ENCODE data around the gene KCNN3. TPM values are rescaled to one million over a fixed set of nuclear protein-coding genes. Genes with fewer than 3 reads are reported as not detected.

The KCNN3 gene
- total and polyA plus RNA-seq, 4 donors: 0.08 to 4.7 (median 1.8) TPM

DNA sequence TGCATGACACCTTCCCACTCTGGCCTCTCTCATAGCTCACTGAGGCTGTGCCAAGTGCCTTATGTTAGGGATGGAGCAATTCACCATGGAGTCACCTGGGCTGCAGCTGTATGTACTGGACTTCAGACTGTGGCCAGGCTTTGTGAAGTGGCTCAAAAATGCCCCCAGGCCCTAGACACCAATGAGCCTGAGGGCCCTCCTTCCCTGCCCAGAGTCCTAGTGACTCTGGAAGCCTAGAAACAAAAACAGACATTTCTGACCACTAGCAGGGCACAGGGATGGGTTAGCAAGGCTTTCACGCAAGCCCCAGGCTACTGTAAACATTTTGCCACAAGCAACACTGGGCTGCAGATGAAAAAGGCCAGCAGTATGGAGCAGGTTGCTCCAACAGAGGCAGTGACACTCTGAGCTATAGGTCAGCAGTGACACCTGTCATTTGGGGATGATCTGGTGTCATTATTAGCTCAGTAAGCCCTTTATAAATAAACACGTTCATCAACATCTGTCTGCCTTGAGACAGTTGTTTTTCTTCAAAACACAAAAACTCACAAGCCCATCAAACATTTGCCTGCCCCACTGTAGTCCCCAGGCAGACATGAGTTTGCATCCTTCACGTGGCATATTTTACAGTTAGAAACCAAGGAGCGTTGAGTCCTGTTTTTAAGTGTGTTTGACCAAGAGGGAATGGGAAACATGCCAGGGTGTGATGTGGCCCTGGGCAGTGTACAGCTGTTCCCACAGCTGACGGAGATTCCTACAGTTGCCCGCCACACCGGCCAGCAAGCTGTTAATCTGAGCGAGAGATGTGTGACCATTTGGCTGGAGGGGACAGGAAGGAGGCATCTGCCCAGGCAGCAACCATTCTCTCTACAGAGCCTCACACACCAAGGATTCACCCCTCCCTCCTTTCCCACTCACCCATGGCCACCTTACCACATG is 66.8 kb downstream of the KCNN3 start:
- no peaks in the 10 kb centered on the region for H3K36me3 ChIP-seq (ENCODE audit: control insufficient read depth in 1 of 2, insufficient read depth in 2 of 2, low read length in 1 of 2)
- no peak overlapping the region for H3K4me3 ChIP-seq (ENCODE audit: low read length in 2 of 2)
- ATAC-seq (ENCODE audit: low FRiP score) (no peak), DNase-seq (no peak)
- WGBS, 2 donors: 32 to 35% methylated on average over 8 of the region's 8 CpGs
- intact Hi-C loops (cut with DNase I): no loop called here
- no peaks in the 10 kb centered on the region for H3K9me3 ChIP-seq (ENCODE audit: control insufficient read depth, low read length)
- H3K27ac ChIP-seq (ENCODE audit: low read depth in 1 of 2, low read length in 2 of 2): no peak overlapping the region
- H3K4me1 ChIP-seq (ENCODE audit: control insufficient read depth in 1 of 2, insufficient read depth in 2 of 2, low read length in 2 of 2): no peaks in the 10 kb centered on the region
- H3K27me3 ChIP-seq (ENCODE audit: control insufficient read depth in 1 of 2, insufficient read depth in 2 of 2, low read length in 1 of 2): no peaks in the 10 kb centered on the region

DNA sequence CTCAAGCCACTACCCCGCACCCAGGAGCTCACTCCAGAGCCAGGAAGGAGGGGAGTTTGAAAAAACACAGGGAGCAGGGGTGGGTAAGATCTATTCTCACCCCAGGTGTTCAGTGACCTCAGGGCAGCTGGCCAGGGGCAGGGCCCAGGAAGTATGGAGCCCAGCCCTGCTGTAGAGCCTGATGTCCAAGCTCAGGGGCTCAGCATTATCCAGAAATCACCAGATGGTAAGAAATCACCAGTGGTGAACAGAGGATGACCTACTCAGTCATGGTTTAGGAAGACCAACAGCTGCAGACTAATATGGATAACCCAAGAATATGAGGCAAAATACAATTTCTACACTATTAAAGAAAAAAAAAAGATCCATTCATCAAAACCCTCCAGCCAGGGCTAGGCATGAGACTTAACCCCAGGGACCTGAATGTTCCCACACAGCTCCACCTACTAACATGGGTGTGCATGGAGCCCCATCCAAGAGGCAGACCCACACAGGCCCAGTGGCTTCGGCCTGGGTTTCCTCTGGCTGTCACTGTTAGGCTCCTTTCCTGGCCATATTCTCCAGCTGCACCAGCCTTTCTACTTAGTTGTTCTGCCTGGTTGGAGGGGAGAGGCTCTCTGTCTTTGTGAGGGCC is 67.6 kb downstream of the KCNN3 start:
- no peaks in the 10 kb centered on the region for H3K36me3 ChIP-seq (ENCODE audit: control insufficient read depth in 1 of 2, insufficient read depth in 2 of 2, low read length in 1 of 2)
- no peaks in the 10 kb centered on the region for H3K9me3 ChIP-seq (ENCODE audit: control insufficient read depth, low read length)
- DNase-seq (no peak), ATAC-seq (ENCODE audit: low FRiP score) (no peak)
- intact Hi-C loops (cut with DNase I): no loop called here
- H3K27ac ChIP-seq (ENCODE audit: low read depth in 1 of 2, low read length in 2 of 2): no peak overlapping the region
- no peaks in the 10 kb centered on the region for H3K27me3 ChIP-seq (ENCODE audit: control insufficient read depth in 1 of 2, insufficient read depth in 2 of 2, low read length in 1 of 2)
- H3K4me3 ChIP-seq (ENCODE audit: low read length in 2 of 2): no peak overlapping the region
- no peaks in the 10 kb centered on the region for H3K4me1 ChIP-seq (ENCODE audit: control insufficient read depth in 1 of 2, insufficient read depth in 2 of 2, low read length in 2 of 2)
- 91 to 93% methylated on average over 2 of the region's 2 CpGs for WGBS, 2 donors

- Histone ChIP-seq H3K4me1 (ENCODE audit: control insufficient read depth in 1 of 2, insufficient read depth in 2 of 2, low read length in 2 of 2) (no peaks in the 10 kb centered on the region), H3K27me3 (ENCODE audit: control insufficient read depth in 1 of 2, insufficient read depth in 2 of 2, low read length in 1 of 2) (no peaks in the 10 kb centered on the region), H3K36me3 (ENCODE audit: control insufficient read depth in 1 of 2, insufficient read depth in 2 of 2, low read length in 1 of 2) (no peaks in the 10 kb centered on the region), H3K27ac (ENCODE audit: low read depth in 1 of 2, low read length in 2 of 2) (no peak overlapping the region), H3K9me3 (ENCODE audit: control insufficient read depth, low read length) (no peaks in the 10 kb centered on the region), H3K4me3 (ENCODE audit: low read length in 2 of 2) (no peak overlapping the region)
- intact Hi-C loops (cut with DNase I): no loop called here
- ATAC-seq (ENCODE audit: low FRiP score) (no peak), DNase-seq (no peak)
- WGBS, 2 donors: 92 to 96% methylated on average over 16 of the region's 16 CpGs
Observed at GRCh38 chr1:154801234-154802011, 68.7 kb downstream of the KCNN3 start.

DNA sequence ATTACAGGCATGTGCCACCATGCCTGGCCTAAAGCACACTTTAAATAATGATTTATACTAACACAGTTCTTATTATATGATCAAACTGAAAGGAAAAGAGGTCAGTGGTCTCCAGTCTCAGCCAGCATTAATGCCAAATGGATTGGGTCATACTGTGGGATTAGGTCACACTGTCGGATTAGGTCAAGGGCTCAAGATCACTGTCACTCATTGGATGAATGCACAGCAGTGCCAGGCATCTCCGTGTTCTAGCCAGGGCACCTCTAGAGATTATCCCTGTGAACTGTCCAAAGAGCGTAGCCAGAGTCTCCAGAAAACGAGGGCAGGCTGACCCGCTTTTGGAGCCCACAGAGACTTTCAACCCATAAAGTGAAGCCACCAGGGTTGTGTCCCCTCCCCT is 70.9 kb downstream of the KCNN3 start:
- ATAC-seq (ENCODE audit: low FRiP score) (no peak), DNase-seq (no peak)
- Histone ChIP-seq H3K27ac (ENCODE audit: low read depth in 1 of 2, low read length in 2 of 2) (no peak overlapping the region), H3K4me1 (ENCODE audit: control insufficient read depth in 1 of 2, insufficient read depth in 2 of 2, low read length in 2 of 2) (no peaks in the 10 kb centered on the region), H3K9me3 (ENCODE audit: control insufficient read depth, low read length) (peaks cover 1% of the 10 kb centered on the region), H3K36me3 (ENCODE audit: control insufficient read depth in 1 of 2, insufficient read depth in 2 of 2, low read length in 1 of 2) (no peaks in the 10 kb centered on the region), H3K27me3 (ENCODE audit: control insufficient read depth in 1 of 2, insufficient read depth in 2 of 2, low read length in 1 of 2) (no peaks in the 10 kb centered on the region), H3K4me3 (ENCODE audit: low read length in 2 of 2) (no peak overlapping the region)
- intact Hi-C loops (cut with DNase I): no loop called here
- WGBS, 2 donors: 90 to 94% methylated on average over 5 of the region's 5 CpGs

DNA sequence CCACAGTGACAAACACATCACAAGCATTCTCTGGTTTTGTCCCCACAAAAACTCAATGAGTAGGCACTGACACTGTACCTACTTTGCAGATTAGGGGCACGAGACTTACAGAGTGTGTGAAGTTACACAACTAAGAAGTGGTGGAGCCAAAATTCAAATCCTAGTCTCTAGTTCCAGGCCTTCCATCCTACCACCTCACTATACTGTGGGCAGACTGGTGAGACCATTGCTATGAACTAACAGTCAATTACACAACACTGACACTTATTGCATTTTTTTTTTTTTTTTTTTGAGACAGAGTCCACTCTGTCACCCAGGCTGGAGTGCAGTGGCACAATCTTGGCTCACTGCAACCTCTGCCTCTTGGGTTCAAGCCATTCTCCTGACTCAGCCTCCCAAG is 71.4 kb downstream of the KCNN3 start:
- WGBS, 2 donors: 74 to 85% methylated on average over 1 of the region's 1 CpG
- no peak for ATAC-seq (ENCODE audit: low FRiP score)
- intact Hi-C loops (cut with DNase I): no loop called here

GRCh38 chr1:154797175-154797574 is 72.9 kb downstream of the KCNN3 start:
- Histone ChIP-seq H3K4me3 (ENCODE audit: low read length in 2 of 2) (no peak overlapping the region), H3K27me3 (ENCODE audit: control insufficient read depth in 1 of 2, insufficient read depth in 2 of 2, low read length in 1 of 2) (no peaks in the 10 kb centered on the region), H3K4me1 (ENCODE audit: control insufficient read depth in 1 of 2, insufficient read depth in 2 of 2, low read length in 2 of 2) (no peaks in the 10 kb centered on the region), H3K9me3 (ENCODE audit: control insufficient read depth, low read length) (peaks cover 1% of the 10 kb centered on the region), H3K36me3 (ENCODE audit: control insufficient read depth in 1 of 2, insufficient read depth in 2 of 2, low read length in 1 of 2) (no peaks in the 10 kb centered on the region), H3K27ac (ENCODE audit: low read depth in 1 of 2, low read length in 2 of 2) (no peak overlapping the region)
- ATAC-seq (ENCODE audit: low FRiP score): no peak
- 92 to 93% methylated on average over 6 of the region's 6 CpGs for WGBS, 2 donors
- DNase-seq: no peak
- intact Hi-C loops (cut with DNase I): no loop called here

More for the DNA sequence above, 71.4 kb downstream of the KCNN3 start:
- Histone ChIP-seq H3K27ac (ENCODE audit: low read depth in 1 of 2, low read length in 2 of 2) (no peak overlapping the region), H3K4me1 (ENCODE audit: control insufficient read depth in 1 of 2, insufficient read depth in 2 of 2, low read length in 2 of 2) (no peaks in the 10 kb centered on the region), H3K36me3 (ENCODE audit: control insufficient read depth in 1 of 2, insufficient read depth in 2 of 2, low read length in 1 of 2) (no peaks in the 10 kb centered on the region), H3K9me3 (ENCODE audit: control insufficient read depth, low read length) (peaks cover 1% of the 10 kb centered on the region), H3K4me3 (ENCODE audit: low read length in 2 of 2) (no peak overlapping the region), H3K27me3 (ENCODE audit: control insufficient read depth in 1 of 2, insufficient read depth in 2 of 2, low read length in 1 of 2) (no peaks in the 10 kb centered on the region)
- DNase-seq: no peak

GRCh38 chr1:154796303-154796892 is 73.7 kb downstream of the KCNN3 start:
- Histone ChIP-seq H3K4me1 (ENCODE audit: control insufficient read depth in 1 of 2, insufficient read depth in 2 of 2, low read length in 2 of 2) (no peaks in the 10 kb centered on the region), H3K36me3 (ENCODE audit: control insufficient read depth in 1 of 2, insufficient read depth in 2 of 2, low read length in 1 of 2) (no peaks in the 10 kb centered on the region), H3K9me3 (ENCODE audit: control insufficient read depth, low read length) (peaks cover 1% of the 10 kb centered on the region), H3K27me3 (ENCODE audit: control insufficient read depth in 1 of 2, insufficient read depth in 2 of 2, low read length in 1 of 2) (no peaks in the 10 kb centered on the region), H3K4me3 (ENCODE audit: low read length in 2 of 2) (no peak overlapping the region), H3K27ac (ENCODE audit: low read depth in 1 of 2, low read length in 2 of 2) (no peak overlapping the region)
- intact Hi-C loops (cut with DNase I): no loop called here
- no peak for ATAC-seq (ENCODE audit: low FRiP score)
- no peak for DNase-seq
- WGBS, 2 donors: 73 to 78% methylated on average over 15 of the region's 15 CpGs

DNA sequence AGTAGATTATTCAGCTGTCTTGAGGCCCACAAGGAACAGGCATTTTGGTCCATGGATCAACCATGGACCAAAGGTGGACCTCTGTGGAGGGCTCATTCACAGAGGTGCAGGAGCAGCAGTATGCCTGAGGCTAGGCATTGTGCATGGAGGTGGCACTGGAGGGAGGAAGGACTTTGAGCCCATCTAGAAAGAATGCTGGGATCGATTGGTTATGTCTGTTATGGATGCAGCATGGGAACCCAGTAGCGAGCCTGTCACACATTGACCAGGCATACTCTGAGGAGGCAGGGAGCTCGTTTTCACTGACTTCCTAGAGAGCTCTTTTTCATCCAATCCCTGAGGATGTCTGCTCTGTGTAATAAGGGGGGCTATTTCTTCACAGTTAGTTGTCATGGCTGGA is 75.5 kb downstream of the KCNN3 start:
- no peaks in the 10 kb centered on the region for H3K4me1 ChIP-seq (ENCODE audit: control insufficient read depth in 1 of 2, insufficient read depth in 2 of 2, low read length in 2 of 2)
- WGBS, 2 donors: 86 to 87% methylated on average over 3 of the region's 3 CpGs
- H3K27me3 ChIP-seq (ENCODE audit: control insufficient read depth in 1 of 2, insufficient read depth in 2 of 2, low read length in 1 of 2): no peaks in the 10 kb centered on the region
- no peak overlapping the region for H3K27ac ChIP-seq (ENCODE audit: low read depth in 1 of 2, low read length in 2 of 2)
- ATAC-seq (ENCODE audit: low FRiP score) (no peak), DNase-seq (no peak)
- no peaks in the 10 kb centered on the region for H3K36me3 ChIP-seq (ENCODE audit: control insufficient read depth in 1 of 2, insufficient read depth in 2 of 2, low read length in 1 of 2)
- peaks cover 1% of the 10 kb centered on the region for H3K9me3 ChIP-seq (ENCODE audit: control insufficient read depth, low read length)
- intact Hi-C loops (cut with DNase I): no loop called here
- no peak overlapping the region for H3K4me3 ChIP-seq (ENCODE audit: low read length in 2 of 2)
